Measurements from ENCODE around the gene RPL15.
"Not testable (repeated sequence)": the region's sequence is repeated elsewhere in the genome, so short reads cannot be mapped to it uniquely, and the experiment has no call there.

The RPL15 gene

GRCh38 chr3:23894254-23895061 lies 22.5 kb upstream of the RPL15 start:
- no peak for DNase-seq

GRCh38 chr3:23895181-23895580 lies 21.8 kb upstream of the RPL15 start:
- no peak for DNase-seq

- DNase-seq = no peak
Measured at GRCh38 chr3:23900744-23901143, 16.2 kb upstream of the RPL15 start.

GRCh38 chr3:23904545-23904944 lies 12.4 kb upstream of the RPL15 start:
- no peak for DNase-seq

- DNase-seq = no peak
Measured at GRCh38 chr3:23909341-23909740, 7.6 kb upstream of the RPL15 start.

GRCh38 chr3:23911397-23911796 lies 5.5 kb upstream of the RPL15 start:
- DNase-seq = no peak

- DNase-seq = not testable (repeated sequence)
Measured at GRCh38 chr3:23912335-23912734, 4.6 kb upstream of the RPL15 start.

GRCh38 chr3:23913182-23913581 lies 3.8 kb upstream of the RPL15 start:
- no peak for DNase-seq

- no peak for DNase-seq
Measured at GRCh38 chr3:23913873-23914743, 2.8 kb upstream of the RPL15 start.

GRCh38 chr3:23915537-23916108 lies 1.3 kb upstream of the RPL15 start:
- no peak for DNase-seq

- no peak for DNase-seq
Measured at GRCh38 chr3:23916152-23916885, 613 bp upstream of the RPL15 start.

- DNase-seq = not testable (repeated sequence)
Measured at GRCh38 chr3:23917679-23918303, 859 bp downstream of the RPL15 start.

- DNase-seq = not testable (repeated sequence)
Measured at GRCh38 chr3:23918331-23918730, 1.4 kb downstream of the RPL15 start.

GRCh38 chr3:23919628-23920027 lies 2.7 kb downstream of the RPL15 start:
- no peak for DNase-seq

- no peak for DNase-seq
Measured at GRCh38 chr3:23920151-23920655, 3.3 kb downstream of the RPL15 start.

GRCh38 chr3:23921052-23921511 lies 4.2 kb downstream of the RPL15 start:
- no peak for DNase-seq

GRCh38 chr3:23923786-23924185 lies 6.9 kb downstream of the RPL15 start:
- no peak for DNase-seq

GRCh38 chr3:23926246-23926645 lies 9.3 kb downstream of the RPL15 start:
- DNase-seq = no peak

GRCh38 chr3:23926736-23927135 lies 9.8 kb downstream of the RPL15 start:
- no peak for DNase-seq

- DNase-seq = no peak
Measured at GRCh38 chr3:23928524-23928923, 11.6 kb downstream of the RPL15 start.

- DNase-seq = no peak
Measured at GRCh38 chr3:23931597-23931996, 14.7 kb downstream of the RPL15 start.

GRCh38 chr3:23932571-23932970 lies 15.6 kb downstream of the RPL15 start:
- DNase-seq = no peak

Data from CD4-positive, alpha-beta T cell treated with Interleukin-6 for 4 hours (primary cell).